ENCODE results near the gene PTPRN2. TPM values are rescaled to one million over a fixed set of nuclear protein-coding genes. Genes with fewer than 3 reads are reported as not detected.

Gene PTPRN2
- polyA plus RNA-seq, 1 of the 3 experiments (the other 2 are of a cell fraction): 4.0 TPM

- no peak for TF ChIP-seq TAF1 (IDR thresholded peaks at IDR 0.05; ENCODE audit: borderline replicate concordance, low read depth, low read length)
These were observed 1069.0 kb downstream of the PTPRN2 start (continued) for GRCh38 chr7:157518514-157519175.

GRCh38 chr7:157517782-157518513, 1069.7 kb downstream of the PTPRN2 start:
- 29% methylated on average over 10 of the region's 10 CpGs for WGBS (ENCODE audit: low lambda C conversion rate)

More at GRCh38 chr7:157517782-157518513, 1069.7 kb downstream of the PTPRN2 start:
- ChIA-PET CTCF (no interaction called here), POLR2A (no interaction called here)
- no peaks in the 10 kb centered on the region for H3K27me3 ChIP-seq (ENCODE audit: insufficient read depth)
- H3K9ac ChIP-seq: no peak overlapping the region
- no peak for TF ChIP-seq PBX3 (IDR thresholded peaks at IDR 0.05)
- no peak for TF ChIP-seq TCF12 (IDR thresholded peaks at IDR 0.05)
- TF ChIP-seq JUND (IDR thresholded peaks at IDR 0.05): no peak
- no peak for TF ChIP-seq TAF1 (IDR thresholded peaks at IDR 0.05; ENCODE audit: borderline replicate concordance, low read depth, low read length)
- no peak for TF ChIP-seq USF2 (IDR thresholded peaks at IDR 0.05; ENCODE audit: borderline replicate concordance, low read depth, low read length)
- TF ChIP-seq RAD21 (IDR thresholded peaks at IDR 0.05; ENCODE audit: low read length): no peak
- no peak for TF ChIP-seq GATA2 (CRISPR knock-in tag; IDR thresholded peaks at IDR 0.05)
- no peak for TF ChIP-seq NFIC (IDR thresholded peaks at IDR 0.05; ENCODE audit: borderline replicate concordance)
- no peak for TF ChIP-seq FOXM1 (IDR thresholded peaks at IDR 0.05; ENCODE audit: low read depth)
- no peak for TF ChIP-seq NRF1 (IDR thresholded peaks at IDR 0.05; ENCODE audit: low read depth, low read length)
- TF ChIP-seq CTCF (IDR thresholded peaks at IDR 0.05): no peak
- TF ChIP-seq SIN3A (IDR thresholded peaks at IDR 0.05; ENCODE audit: borderline replicate concordance, low read depth, low read length): no peak
- TF ChIP-seq TEAD4 (IDR thresholded peaks at IDR 0.05; ENCODE audit: borderline replicate concordance, insufficient read depth): no peak
- TF ChIP-seq RFX5 (IDR thresholded peaks at IDR 0.05; ENCODE audit: low read length): no peak
- no peak for TF ChIP-seq ZBTB33 (IDR thresholded peaks at IDR 0.05; ENCODE audit: borderline replicate concordance, low read depth)
- no peak for TF ChIP-seq FOSL2 (IDR thresholded peaks at IDR 0.05; ENCODE audit: borderline replicate concordance, low read depth)
- no peak for TF ChIP-seq CHD2 (IDR thresholded peaks at IDR 0.05; ENCODE audit: low read length, partially characterized antibody)
- TF ChIP-seq MEF2A (IDR thresholded peaks at IDR 0.05; ENCODE audit: borderline replicate concordance, low read depth): no peak
- no peak for TF ChIP-seq EP300 (IDR thresholded peaks at IDR 0.05; ENCODE audit: borderline replicate concordance in 1 of 2, low read depth in 1 of 2, low read length in 1 of 2)
- no peak for TF ChIP-seq ELF1 (IDR thresholded peaks at IDR 0.05)
- no peaks in the 10 kb centered on the region for H3K36me3 ChIP-seq (replicated peaks in 1 of 2; ENCODE audit: control insufficient read depth in 1 of 2, insufficient read depth in 2 of 2, low read length in 1 of 2)
- H3K9me2 ChIP-seq: no peaks in the 10 kb centered on the region
- no peaks in the 10 kb centered on the region for H3F3A ChIP-seq (replicated peaks; ENCODE audit: insufficient read depth)
- no peak overlapping the region for H3K27ac ChIP-seq (ENCODE audit: low read depth in 2 of 2, low read length in 1 of 2)
- no peaks in the 10 kb centered on the region for H3K79me2 ChIP-seq (ENCODE audit: insufficient read depth)
- no peak overlapping the region for H3K4me3 ChIP-seq (ENCODE audit: low read depth in 2 of 2, low read length in 1 of 2)
- no peaks in the 10 kb centered on the region for H3K9me3 ChIP-seq
- peaks cover 0 to 2% of the 10 kb centered on the region in 2 experiments; a peak in 1 of 4 replicates for H3K4me1 ChIP-seq (ENCODE audit: control insufficient read depth in 1 of 2, insufficient read depth in 2 of 2, low read depth in 1 of 2, low read length in 1 of 2)
- H4K20me1 ChIP-seq (ENCODE audit: insufficient read depth): no peaks in the 10 kb centered on the region
- no peak for DNase-seq
- no peak overlapping the region for H2AFZ ChIP-seq (ENCODE audit: low read depth)
- H3K4me2 ChIP-seq: no peak overlapping the region
